Measurements from ENCODE around the gene VEGFB.

Gene VEGFB

GRCh38 chr11:64211181-64211872 is 23.1 kb upstream of the VEGFB start:
- TF ChIP-seq, protein P1, sequence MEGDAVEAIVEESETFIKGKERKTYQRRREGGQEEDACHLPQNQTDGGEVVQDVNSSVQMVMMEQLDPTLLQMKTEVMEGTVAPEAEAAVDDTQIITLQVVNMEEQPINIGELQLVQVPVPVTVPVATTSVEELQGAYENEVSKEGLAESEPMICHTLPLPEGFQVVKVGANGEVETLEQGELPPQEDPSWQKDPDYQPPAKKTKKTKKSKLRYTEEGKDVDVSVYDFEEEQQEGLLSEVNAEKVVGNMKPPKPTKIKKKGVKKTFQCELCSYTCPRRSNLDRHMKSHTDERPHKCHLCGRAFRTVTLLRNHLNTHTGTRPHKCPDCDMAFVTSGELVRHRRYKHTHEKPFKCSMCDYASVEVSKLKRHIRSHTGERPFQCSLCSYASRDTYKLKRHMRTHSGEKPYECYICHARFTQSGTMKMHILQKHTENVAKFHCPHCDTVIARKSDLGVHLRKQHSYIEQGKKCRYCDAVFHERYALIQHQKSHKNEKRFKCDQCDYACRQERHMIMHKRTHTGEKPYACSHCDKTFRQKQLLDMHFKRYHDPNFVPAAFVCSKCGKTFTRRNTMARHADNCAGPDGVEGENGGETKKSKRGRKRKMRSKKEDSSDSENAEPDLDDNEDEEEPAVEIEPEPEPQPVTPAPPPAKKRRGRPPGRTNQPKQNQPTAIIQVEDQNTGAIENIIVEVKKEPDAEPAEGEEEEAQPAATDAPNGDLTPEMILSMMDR (IDR thresholded peaks at IDR 0.05; ENCODE audit: insufficient read depth, low read depth, low read length, missing control alignments) = no peak
- H3K4me3 ChIP-seq (ENCODE audit: low read length) = no peak overlapping the region
- DNase-seq (ENCODE audit: low read depth) = no peak

GRCh38 chr11:64216879-64217278 is 17.5 kb upstream of the VEGFB start:
- no peak overlapping the region for H3K4me3 ChIP-seq (ENCODE audit: low read length)
- DNase-seq (ENCODE audit: low read depth) = no peak
- TF ChIP-seq, protein P1 (IDR thresholded peaks at IDR 0.05; ENCODE audit: insufficient read depth, low read depth, low read length, missing control alignments) = no peak

- TF ChIP-seq, protein P1 (IDR thresholded peaks at IDR 0.05; ENCODE audit: insufficient read depth, low read depth, low read length, missing control alignments) = no peak
- no peak for DNase-seq (ENCODE audit: low read depth)
- H3K4me3 ChIP-seq (ENCODE audit: low read length) = no peak overlapping the region
These were observed 15.6 kb upstream of the VEGFB start for GRCh38 chr11:64218628-64219353.

- TF ChIP-seq, protein P1 (IDR thresholded peaks at IDR 0.05; ENCODE audit: insufficient read depth, low read depth, low read length, missing control alignments) = no peak
- no peak for DNase-seq (ENCODE audit: low read depth)
- no peak overlapping the region for H3K4me3 ChIP-seq (ENCODE audit: low read length)
These were observed 15.1 kb upstream of the VEGFB start for GRCh38 chr11:64219354-64219684.

DNA sequence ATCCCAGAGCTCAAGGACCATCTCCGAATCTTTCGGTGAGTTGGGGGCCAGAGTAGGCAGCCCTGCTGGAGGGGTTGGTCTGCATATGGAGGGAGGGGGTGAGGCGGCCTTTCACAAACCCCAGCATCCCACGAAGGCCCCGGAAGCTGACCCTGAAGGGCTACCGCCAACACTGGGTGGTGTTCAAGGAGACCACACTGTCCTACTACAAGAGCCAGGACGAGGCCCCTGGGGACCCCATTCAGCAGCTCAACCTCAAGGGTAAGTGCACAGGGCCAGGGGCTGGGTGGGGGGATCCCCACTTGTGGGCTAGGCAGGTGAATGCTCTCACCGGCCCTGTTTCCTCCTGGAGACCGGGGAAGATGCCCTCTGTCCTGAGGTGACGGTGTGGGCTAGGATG is 14.6 kb upstream of the VEGFB start:
- H3K4me3 ChIP-seq (ENCODE audit: low read length) = no peak overlapping the region
- no peak for DNase-seq (ENCODE audit: low read depth)
- TF ChIP-seq, protein P1 (IDR thresholded peaks at IDR 0.05; ENCODE audit: insufficient read depth, low read depth, low read length, missing control alignments) = no peak

GRCh38 chr11:64220271-64220670 is 14.1 kb upstream of the VEGFB start:
- TF ChIP-seq, protein P1 (IDR thresholded peaks at IDR 0.05; ENCODE audit: insufficient read depth, low read depth, low read length, missing control alignments) = no peak
- no peak overlapping the region for H3K4me3 ChIP-seq (ENCODE audit: low read length)
- DNase-seq (ENCODE audit: low read depth) = no peak
